Measurements from ENCODE around the gene PPFIA2. TPM values are rescaled to one million over a fixed set of nuclear protein-coding genes. Genes with fewer than 3 reads are reported as not detected.

PPFIA2 gene
- total RNA-seq, 1 experiment from 2014 or later: not detected

DNA sequence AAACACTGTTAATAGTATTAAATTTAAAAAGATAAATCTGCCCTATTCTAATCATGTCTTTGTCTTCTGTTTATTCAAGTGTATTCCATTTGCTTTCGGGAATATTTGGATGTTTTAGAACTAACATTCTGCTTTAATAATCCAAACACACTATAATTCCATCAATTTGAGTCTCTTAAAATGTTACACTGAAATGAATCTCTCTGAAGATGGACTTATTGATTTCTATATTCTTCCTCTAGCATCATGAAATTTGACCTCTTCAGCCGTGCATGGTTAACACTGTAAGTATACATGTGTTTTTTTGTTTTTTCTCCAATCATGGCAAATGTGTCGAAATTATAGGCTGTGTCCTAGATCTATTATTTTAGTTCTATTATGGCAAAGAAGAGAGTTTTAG, 342.1 kb downstream of the PPFIA2 start:
- intact Hi-C loops (cut with micrococcal nuclease; ENCODE audit: unreplicated experiment) (no loop called here), in situ Hi-C loops (cut with HindIII; ENCODE audit: low pct_unique_long_range_greater_than_20kb, low sequenced_read_pairs) (no loop called here)
- CTCF ChIA-PET: no interaction called here
- no peaks in the 10 kb centered on the region for H3K27me3 ChIP-seq (ENCODE audit: control insufficient read depth, insufficient read depth, low read length)
- no peaks in the 10 kb centered on the region; the same call in 1 of the 2 replicates for H3K9me3 ChIP-seq (ENCODE audit: control insufficient read depth, insufficient read depth, low read depth, low read length)
- no peaks in the 10 kb centered on the region for H3K4me1 ChIP-seq (ENCODE audit: control insufficient read depth, insufficient read depth, low read length)
- no TSS peak for BruUV-seq (replicated peaks)
- DNase-seq (ENCODE audit: low read depth, low spot score) (no peak), ATAC-seq (no peak)
- H3K36me3 ChIP-seq (ENCODE audit: control insufficient read depth, insufficient read depth, low read length): no peaks in the 10 kb centered on the region
- TF ChIP-seq POLR2AphosphoS5 (IDR thresholded peaks at IDR 0.05; ENCODE audit: low read depth, low read length) (no peak), TCF7L2 (IDR thresholded peaks at IDR 0.05; ENCODE audit: low read depth, low read length) (no peak), SIN3A (IDR thresholded peaks at IDR 0.05; ENCODE audit: borderline replicate concordance, insufficient read depth, low read depth, low read length) (no peak)
- TF ChIP-seq, protein P1, sequence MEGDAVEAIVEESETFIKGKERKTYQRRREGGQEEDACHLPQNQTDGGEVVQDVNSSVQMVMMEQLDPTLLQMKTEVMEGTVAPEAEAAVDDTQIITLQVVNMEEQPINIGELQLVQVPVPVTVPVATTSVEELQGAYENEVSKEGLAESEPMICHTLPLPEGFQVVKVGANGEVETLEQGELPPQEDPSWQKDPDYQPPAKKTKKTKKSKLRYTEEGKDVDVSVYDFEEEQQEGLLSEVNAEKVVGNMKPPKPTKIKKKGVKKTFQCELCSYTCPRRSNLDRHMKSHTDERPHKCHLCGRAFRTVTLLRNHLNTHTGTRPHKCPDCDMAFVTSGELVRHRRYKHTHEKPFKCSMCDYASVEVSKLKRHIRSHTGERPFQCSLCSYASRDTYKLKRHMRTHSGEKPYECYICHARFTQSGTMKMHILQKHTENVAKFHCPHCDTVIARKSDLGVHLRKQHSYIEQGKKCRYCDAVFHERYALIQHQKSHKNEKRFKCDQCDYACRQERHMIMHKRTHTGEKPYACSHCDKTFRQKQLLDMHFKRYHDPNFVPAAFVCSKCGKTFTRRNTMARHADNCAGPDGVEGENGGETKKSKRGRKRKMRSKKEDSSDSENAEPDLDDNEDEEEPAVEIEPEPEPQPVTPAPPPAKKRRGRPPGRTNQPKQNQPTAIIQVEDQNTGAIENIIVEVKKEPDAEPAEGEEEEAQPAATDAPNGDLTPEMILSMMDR (IDR thresholded peaks at IDR 0.05): no peak
- TF ChIP-seq, protein P2, sequence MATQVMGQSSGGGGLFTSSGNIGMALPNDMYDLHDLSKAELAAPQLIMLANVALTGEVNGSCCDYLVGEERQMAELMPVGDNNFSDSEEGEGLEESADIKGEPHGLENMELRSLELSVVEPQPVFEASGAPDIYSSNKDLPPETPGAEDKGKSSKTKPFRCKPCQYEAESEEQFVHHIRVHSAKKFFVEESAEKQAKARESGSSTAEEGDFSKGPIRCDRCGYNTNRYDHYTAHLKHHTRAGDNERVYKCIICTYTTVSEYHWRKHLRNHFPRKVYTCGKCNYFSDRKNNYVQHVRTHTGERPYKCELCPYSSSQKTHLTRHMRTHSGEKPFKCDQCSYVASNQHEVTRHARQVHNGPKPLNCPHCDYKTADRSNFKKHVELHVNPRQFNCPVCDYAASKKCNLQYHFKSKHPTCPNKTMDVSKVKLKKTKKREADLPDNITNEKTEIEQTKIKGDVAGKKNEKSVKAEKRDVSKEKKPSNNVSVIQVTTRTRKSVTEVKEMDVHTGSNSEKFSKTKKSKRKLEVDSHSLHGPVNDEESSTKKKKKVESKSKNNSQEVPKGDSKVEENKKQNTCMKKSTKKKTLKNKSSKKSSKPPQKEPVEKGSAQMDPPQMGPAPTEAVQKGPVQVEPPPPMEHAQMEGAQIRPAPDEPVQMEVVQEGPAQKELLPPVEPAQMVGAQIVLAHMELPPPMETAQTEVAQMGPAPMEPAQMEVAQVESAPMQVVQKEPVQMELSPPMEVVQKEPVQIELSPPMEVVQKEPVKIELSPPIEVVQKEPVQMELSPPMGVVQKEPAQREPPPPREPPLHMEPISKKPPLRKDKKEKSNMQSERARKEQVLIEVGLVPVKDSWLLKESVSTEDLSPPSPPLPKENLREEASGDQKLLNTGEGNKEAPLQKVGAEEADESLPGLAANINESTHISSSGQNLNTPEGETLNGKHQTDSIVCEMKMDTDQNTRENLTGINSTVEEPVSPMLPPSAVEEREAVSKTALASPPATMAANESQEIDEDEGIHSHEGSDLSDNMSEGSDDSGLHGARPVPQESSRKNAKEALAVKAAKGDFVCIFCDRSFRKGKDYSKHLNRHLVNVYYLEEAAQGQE (IDR thresholded peaks at IDR 0.05; ENCODE audit: insufficient read depth in 1 of 2, low read depth in 2 of 2, low read length in 1 of 2): no peak
- no peak overlapping the region for H3K27ac ChIP-seq (ENCODE audit: low read length)
- no peak overlapping the region for H3K4me3 ChIP-seq (ENCODE audit: low read depth in 2 of 2, low read length in 2 of 2)
- POLR2A ChIA-PET: no interaction called here

DNA sequence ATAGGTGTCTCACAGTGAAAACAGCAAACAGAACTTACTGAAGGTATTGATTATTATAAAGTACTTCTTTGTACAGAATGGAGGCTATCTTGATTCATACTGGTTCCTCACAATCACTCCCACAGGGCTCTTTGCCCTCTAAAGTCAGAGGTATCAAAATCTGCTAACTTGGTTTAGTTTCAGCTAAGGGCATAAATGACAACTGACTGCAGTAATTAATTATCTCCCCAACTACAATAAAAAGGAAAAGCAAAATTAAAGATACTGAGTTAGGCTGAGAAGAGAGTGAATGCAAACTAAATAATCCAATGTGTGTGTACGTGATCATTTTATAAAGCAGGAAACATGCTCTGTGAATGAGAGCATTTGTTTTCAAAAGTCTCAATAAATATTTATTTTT, 342.6 kb downstream of the PPFIA2 start:
- POLR2A ChIA-PET: no interaction called here
- no peak for DNase-seq (ENCODE audit: low read depth, low spot score)
- no peaks in the 10 kb centered on the region for H3K4me1 ChIP-seq (ENCODE audit: control insufficient read depth, insufficient read depth, low read length)
- H3K9me3 ChIP-seq (ENCODE audit: control insufficient read depth, insufficient read depth, low read depth, low read length): no peaks in the 10 kb centered on the region; the same call in 1 of the 2 replicates
- no peaks in the 10 kb centered on the region for H3K36me3 ChIP-seq (ENCODE audit: control insufficient read depth, insufficient read depth, low read length)
- no peak overlapping the region for H3K4me3 ChIP-seq (ENCODE audit: low read depth in 2 of 2, low read length in 2 of 2)
- no peaks in the 10 kb centered on the region for H3K27me3 ChIP-seq (ENCODE audit: control insufficient read depth, insufficient read depth, low read length)
- in situ Hi-C loops (cut with HindIII; ENCODE audit: low pct_unique_long_range_greater_than_20kb, low sequenced_read_pairs) (no loop called here), intact Hi-C loops (cut with micrococcal nuclease; ENCODE audit: unreplicated experiment) (no loop called here)
- BruUV-seq (replicated peaks): no TSS peak
- no peak for TF ChIP-seq POLR2AphosphoS5 (IDR thresholded peaks at IDR 0.05; ENCODE audit: low read depth, low read length)
- TF ChIP-seq, protein P1 (IDR thresholded peaks at IDR 0.05): no peak
- TF ChIP-seq TCF7L2 (IDR thresholded peaks at IDR 0.05; ENCODE audit: low read depth, low read length): no peak
- TF ChIP-seq, protein P2 (IDR thresholded peaks at IDR 0.05; ENCODE audit: insufficient read depth in 1 of 2, low read depth in 2 of 2, low read length in 1 of 2): no peak
- TF ChIP-seq SIN3A (IDR thresholded peaks at IDR 0.05; ENCODE audit: borderline replicate concordance, insufficient read depth, low read depth, low read length): no peak
- ATAC-seq: no peak
- CTCF ChIA-PET: no interaction called here
- no peak overlapping the region for H3K27ac ChIP-seq (ENCODE audit: low read length)

Data from Panc1 (cell line).